A673 (cell line): Measurements from ENCODE around the gene CDYL2. TPM values are rescaled to one million over a fixed set of nuclear protein-coding genes. Genes with fewer than 3 reads are reported as not detected.

ENCODE experiments used
- BruUV-seq: library from RNA; stranded (reverse); fragments of 400-500 nt; replicated peaks from 2 replicates; lab custom pipeline; 2021; lab: Mats Ljungman, UMichigan
- CTCF ChIA-PET: fragments of 300-600 bp; sonication (Branson Sonifier 250); formaldehyde crosslinking; loops from one replicate; lab custom pipeline; 2022; ENCODE audit warnings: antibody characterized with exemption; lab: Charles Lee
- POLR2A ChIA-PET: fragments of 300-600 bp; sonication (Branson Sonifier 250); formaldehyde crosslinking; loops from one replicate; lab custom pipeline; 2022; ENCODE audit warnings: antibody characterized with exemption; ENCODE audit not compliant: low non-redundant PET; lab: Charles Lee
- DNase-seq: peaks from one replicate; pipeline ENCODE4 v3.0.0-alpha.2; 2015; ENCODE audit warnings: low spot score
- H3K27ac ChIP-seq: fragments of 200-600 bp; sonication (generic); 2 replicates; pipeline ENCODE4 v1.5.1; 2016; ENCODE audit warnings: mixed run types, low read depth, mild to moderate bottlenecking, mixed read lengths, antibody characterized with exemption, low read length; ENCODE audit not compliant: poor library complexity, severe bottlenecking
- H3K27me3 ChIP-seq: fragments of 200-600 bp; sonication (generic); replicated peaks from 2 replicates; pipeline ENCODE4 v1.6.1; 2017; ENCODE audit warnings: mixed run types, low read depth, mild to moderate bottlenecking, mixed read lengths, antibody characterized with exemption, low read length; ENCODE audit not compliant: insufficient read depth, poor library complexity
- H3K36me3 ChIP-seq: fragments of 200-600 bp; sonication (generic); 2 replicates; pipeline ENCODE4 v1.6.1; 2016; ENCODE audit warnings: mixed run types, mild to moderate bottlenecking, mixed read lengths, antibody characterized with exemption, low read length; ENCODE audit not compliant: insufficient read depth, poor library complexity, severe bottlenecking
- H3K4me1 ChIP-seq: fragments of 200-600 bp; sonication (generic); 2 replicates; pipeline ENCODE4 v1.6.1; 2017; ENCODE audit warnings: mixed run types, mild to moderate bottlenecking, mixed read lengths, antibody characterized with exemption, low read length; ENCODE audit not compliant: insufficient read depth, poor library complexity, severe bottlenecking
- H3K4me3 ChIP-seq: fragments of 200-600 bp; sonication (generic); 2 replicates; pipeline ENCODE4 v1.5.1; 2016; ENCODE audit warnings: low read depth, mixed run types, mild to moderate bottlenecking, mixed read lengths, low read length; ENCODE audit not compliant: poor library complexity, severe bottlenecking
- H3K9me3 ChIP-seq: fragments of 200-600 bp; sonication (generic); 2 replicates; pipeline ENCODE4 v1.6.1; 2016; ENCODE audit warnings: mixed run types, low read depth, mild to moderate bottlenecking, mixed read lengths, antibody characterized with exemption, low read length; ENCODE audit not compliant: poor library complexity, severe bottlenecking
- EZH2 ChIP-seq: fragments of 200-600 bp; sonication (generic); IDR thresholded peaks from 2 replicates; pipeline ENCODE4 v1.6.1; 2017; ENCODE audit warnings: borderline replicate concordance, low read depth, mild to moderate bottlenecking, mixed read lengths, antibody characterized with exemption, low read length; ENCODE audit not compliant: poor library complexity, severe bottlenecking
- intact Hi-C: fragments of 100-400 bp; cut with micrococcal nuclease; formaldehyde crosslinking; loops from one replicate; pipeline ENCODE4 v1.10.0; 2022; ENCODE audit not compliant: unreplicated experiment
- total RNA-seq: library from RNA; stranded (reverse); gene quantifications from 2 replicates; pipeline ENCODE4 v1.2.3, GENCODE V29; 2021
- TF ChIP-seq, protein P1 (sequence below): fragments of 300-800, 200-600 bp; sonication (generic); conservative IDR thresholded peaks from 2 replicates; pipeline ENCODE4 v1.5.1; 2017; ENCODE audit warnings: low read depth, mild to moderate bottlenecking, antibody characterized with exemption, low read length, moderate library complexity, mixed read lengths

The CDYL2 gene
- total RNA-seq, 1 experiment from 2014 or later: 0.64 TPM

DNA sequence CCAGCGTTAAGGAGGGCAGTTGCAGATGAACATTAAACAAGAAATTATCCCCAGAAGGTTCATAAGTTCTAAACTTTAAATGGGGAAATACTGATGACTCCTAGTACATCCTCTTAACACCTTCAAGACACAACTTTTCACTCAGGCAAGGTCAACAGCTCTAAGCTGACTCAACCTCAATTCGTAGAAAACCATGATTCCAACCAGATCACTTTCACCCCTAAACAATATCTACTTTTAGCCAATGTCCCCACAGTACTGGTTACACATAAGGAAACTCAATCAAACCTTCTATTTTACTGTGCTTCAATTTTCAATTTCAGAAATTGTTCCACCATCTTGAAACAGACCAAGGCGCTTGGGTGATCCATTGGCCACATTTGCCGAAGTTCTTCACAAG, 2.3 kb downstream of the CDYL2 start:
- no TSS peak for BruUV-seq
- ChIA-PET POLR2A (no interaction called here), CTCF (no interaction called here)
- Histone ChIP-seq H3K4me1 (no peaks in the 10 kb centered on the region), H3K4me3 (no peak overlapping the region), H3K9me3 (no peaks in the 10 kb centered on the region), H3K36me3 (no peaks in the 10 kb centered on the region), H3K27me3 (peaks cover 62% of the 10 kb centered on the region), H3K27ac (no peak overlapping the region)
- intact Hi-C loops: no loop called here
- no peak for TF ChIP-seq EZH2
- TF ChIP-seq, protein P1, sequence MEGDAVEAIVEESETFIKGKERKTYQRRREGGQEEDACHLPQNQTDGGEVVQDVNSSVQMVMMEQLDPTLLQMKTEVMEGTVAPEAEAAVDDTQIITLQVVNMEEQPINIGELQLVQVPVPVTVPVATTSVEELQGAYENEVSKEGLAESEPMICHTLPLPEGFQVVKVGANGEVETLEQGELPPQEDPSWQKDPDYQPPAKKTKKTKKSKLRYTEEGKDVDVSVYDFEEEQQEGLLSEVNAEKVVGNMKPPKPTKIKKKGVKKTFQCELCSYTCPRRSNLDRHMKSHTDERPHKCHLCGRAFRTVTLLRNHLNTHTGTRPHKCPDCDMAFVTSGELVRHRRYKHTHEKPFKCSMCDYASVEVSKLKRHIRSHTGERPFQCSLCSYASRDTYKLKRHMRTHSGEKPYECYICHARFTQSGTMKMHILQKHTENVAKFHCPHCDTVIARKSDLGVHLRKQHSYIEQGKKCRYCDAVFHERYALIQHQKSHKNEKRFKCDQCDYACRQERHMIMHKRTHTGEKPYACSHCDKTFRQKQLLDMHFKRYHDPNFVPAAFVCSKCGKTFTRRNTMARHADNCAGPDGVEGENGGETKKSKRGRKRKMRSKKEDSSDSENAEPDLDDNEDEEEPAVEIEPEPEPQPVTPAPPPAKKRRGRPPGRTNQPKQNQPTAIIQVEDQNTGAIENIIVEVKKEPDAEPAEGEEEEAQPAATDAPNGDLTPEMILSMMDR: no peak
- no peak for DNase-seq

DNA sequence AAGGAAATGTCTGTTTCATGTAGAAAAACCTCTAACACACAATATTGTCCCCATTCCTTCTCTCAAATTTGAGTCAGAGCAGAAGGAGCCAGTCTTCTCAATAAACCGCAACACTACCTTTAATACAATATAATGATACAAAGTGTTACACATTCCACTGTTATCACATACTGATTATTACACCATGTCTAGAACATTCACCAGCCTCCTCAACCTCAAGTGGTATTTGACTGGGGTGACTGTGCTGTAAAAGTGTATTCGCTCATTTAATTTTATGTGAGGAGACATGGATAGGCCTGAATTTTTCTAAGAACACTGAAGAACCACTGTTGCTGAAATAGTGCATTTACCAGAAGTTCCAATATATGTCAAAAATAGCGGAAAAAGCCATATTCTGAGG, 10.3 kb downstream of the CDYL2 start:
- ChIA-PET CTCF (no interaction called here), POLR2A (no interaction called here)
- intact Hi-C loops: no loop called here
- Histone ChIP-seq H3K36me3 (no peaks in the 10 kb centered on the region), H3K4me1 (no peaks in the 10 kb centered on the region), H3K27me3 (peaks cover 15% of the 10 kb centered on the region), H3K9me3 (no peaks in the 10 kb centered on the region), H3K4me3 (no peak overlapping the region), H3K27ac (no peak overlapping the region)
- BruUV-seq: no TSS peak
- TF ChIP-seq, protein P1: no peak
- no peak for TF ChIP-seq EZH2
- no peak for DNase-seq

DNA sequence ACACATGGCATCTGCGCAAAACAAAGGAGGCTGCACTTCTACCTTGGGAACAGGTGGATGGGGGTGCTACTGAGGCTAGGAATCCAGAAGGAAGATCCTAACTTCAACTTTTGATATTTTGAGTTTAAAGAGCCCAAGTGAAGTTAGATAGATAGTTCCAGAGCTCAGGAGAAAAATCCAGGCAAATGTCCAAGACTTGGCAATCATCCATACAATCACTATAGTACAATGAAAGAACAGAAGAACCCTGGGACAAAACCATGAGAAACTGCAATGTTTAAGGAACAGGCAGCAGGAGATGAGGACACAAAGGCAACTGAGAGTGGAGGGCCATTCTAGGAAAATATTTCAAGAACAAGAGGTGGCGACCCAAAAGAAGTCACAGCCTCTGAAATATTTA, 12.4 kb downstream of the CDYL2 start:
- TF ChIP-seq, protein P1: no peak
- ChIA-PET CTCF (no interaction called here), POLR2A (no interaction called here)
- Histone ChIP-seq H3K27me3 (peaks cover 14% of the 10 kb centered on the region), H3K4me3 (no peak overlapping the region), H3K4me1 (no peaks in the 10 kb centered on the region), H3K36me3 (no peaks in the 10 kb centered on the region), H3K27ac (no peak overlapping the region), H3K9me3 (no peaks in the 10 kb centered on the region)
- BruUV-seq: no TSS peak
- DNase-seq: no peak
- intact Hi-C loops: no loop called here
